GM19397 (cell line): ENCODE results near the gene SFTPD.
A peak's percentile ranks its signal among the peaks of the same experiment; 100 is the strongest.
"Not testable (repeated sequence)": the region's sequence is repeated elsewhere in the genome, so short reads cannot be mapped to it uniquely, and the experiment has no call there.

Experiments
- ATAC-seq: cut with Tn5 transposase; IDR thresholded peaks from one replicate; pipeline ENCODE4 v1.9.1; 2021; ENCODE audit warnings: mild to moderate bottlenecking, moderate library complexity; ENCODE audit not compliant: unreplicated experiment

SFTPD gene

DNA sequence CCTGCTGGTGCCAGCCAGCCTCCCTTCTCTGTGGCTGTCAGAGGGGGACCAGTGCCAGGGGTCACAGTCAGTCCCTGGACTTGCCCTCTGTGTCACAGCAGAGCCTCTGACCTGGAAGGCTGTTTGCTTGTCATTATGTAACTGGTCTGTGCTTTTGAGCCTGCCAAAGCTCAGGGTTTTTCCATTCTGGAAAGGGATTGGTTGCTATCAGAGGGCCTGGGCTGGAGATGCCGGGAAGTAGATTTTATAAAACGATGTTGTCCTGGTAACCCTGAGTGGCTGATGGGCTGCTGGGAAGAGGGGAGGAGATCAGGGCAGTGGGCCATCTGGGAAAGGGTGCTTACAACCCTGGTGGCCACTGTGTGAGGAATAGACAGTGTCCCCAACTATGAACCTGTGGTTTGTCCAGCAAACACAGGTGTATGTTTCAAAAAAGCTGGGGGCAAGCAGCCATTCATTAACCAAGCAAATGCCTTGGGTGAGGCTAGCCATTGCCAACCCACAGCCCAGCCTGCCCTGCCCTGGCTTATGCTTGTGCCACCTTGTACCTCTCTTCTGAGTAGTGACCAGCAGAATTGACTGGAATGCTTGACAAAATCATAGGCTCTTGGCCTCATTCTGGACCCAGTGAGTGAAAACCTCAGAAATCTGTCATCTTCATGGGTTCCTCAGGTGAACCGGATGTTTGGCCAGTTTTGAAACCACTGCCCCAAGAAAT, 21.6 kb downstream of the SFTPD start:
- no peak for ATAC-seq

DNA sequence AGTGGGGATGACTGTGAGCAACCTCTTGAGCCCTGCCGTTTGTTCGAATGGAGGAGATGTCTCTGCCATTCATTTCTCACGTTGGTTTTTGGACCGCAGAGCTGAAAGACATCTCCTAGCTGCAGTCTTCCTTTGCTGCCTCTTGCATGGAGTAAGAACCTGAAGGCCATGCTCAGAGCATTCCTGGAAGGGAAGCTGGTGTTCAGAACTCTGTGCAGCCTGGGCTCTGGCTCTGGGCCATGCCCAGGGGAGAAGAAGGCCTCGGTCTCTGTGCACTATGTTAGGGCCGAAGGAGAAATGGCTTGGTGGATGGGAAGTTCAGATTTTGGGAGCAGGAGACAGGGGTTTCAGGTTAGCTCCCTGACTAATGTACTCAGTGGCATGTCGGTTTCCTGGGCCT, 22.9 kb downstream of the SFTPD start:
- ATAC-seq = no peak

DNA sequence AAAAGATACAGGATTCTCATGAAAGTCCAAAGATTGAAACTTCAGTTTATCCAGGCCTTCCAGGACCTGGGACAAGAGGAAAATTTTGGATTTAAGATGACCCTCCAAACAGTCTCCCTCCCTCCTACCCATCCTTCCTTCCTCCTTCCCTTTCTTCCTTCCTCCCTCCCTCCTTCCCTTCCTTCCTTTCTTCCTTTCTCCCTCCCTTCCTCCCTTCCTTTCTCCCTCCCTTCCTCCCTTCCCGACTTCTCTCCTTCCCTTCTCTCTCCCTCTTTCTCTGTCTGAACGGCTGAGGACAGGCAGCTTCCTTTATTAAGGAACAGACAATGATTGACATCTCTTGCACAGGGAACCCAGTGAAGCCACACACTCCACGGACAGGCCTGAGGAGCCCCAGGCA, 23.3 kb downstream of the SFTPD start:
- no peak for ATAC-seq

DNA sequence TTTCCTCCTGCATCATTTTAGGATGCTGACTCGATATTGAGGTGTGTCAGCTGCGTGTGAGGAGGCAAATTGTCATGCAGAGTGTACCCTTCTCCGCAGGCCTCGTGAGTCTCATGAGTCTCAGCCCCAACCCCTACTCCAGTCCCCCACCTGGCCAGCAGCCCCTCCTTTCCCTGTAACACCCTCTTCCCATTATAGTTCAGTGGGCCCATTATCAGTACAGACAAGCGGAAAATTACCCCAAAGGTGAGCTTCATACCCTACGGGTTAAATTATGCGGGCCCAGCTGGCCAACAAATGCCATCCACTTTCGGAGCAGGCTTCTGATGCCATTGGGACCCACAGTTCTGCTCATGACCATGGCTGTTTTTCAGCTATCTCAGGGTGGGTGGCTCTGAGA, 25.2 kb downstream of the SFTPD start:
- no peak for ATAC-seq

DNA sequence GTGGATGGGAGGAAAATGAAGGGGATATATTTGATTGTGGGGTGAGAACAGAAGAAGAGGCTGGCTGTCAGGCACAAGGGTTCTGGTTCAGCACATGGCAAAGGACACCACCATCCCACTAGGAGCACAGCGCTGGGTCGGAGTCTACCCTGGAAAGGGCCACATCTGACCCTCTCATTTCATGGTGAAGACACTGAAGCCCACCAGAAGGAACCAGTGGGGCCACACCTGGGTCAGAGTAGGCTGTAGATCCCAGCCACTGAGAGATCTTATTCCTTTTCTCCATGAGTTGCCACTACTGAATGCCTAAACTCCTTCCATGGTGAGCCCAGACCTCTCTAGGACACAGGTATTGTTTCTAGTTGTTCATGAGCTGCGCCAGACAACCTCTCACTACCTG, 25.8 kb downstream of the SFTPD start:
- ATAC-seq = no peak

DNA sequence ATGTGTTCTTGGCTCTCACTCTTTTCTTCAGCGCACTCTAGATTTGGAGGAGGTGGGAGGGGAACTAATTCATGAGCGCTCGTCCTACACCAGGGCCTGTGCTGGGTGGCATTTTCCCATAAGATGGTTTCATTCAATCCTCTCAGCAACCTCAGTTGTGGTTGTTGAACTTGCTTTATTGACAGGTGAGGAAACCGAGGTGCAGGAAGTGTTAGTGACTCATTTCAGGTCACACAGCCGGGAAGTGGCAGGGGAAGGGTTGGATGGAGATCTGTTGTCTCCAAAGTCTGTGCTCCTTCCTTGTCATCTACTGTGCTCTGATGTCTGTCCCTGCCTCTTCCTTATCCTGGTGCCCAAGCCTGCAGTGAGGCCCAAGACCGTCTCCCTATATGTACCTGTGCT, 26.9 kb downstream of the SFTPD start:
- not testable (repeated sequence) for ATAC-seq

DNA sequence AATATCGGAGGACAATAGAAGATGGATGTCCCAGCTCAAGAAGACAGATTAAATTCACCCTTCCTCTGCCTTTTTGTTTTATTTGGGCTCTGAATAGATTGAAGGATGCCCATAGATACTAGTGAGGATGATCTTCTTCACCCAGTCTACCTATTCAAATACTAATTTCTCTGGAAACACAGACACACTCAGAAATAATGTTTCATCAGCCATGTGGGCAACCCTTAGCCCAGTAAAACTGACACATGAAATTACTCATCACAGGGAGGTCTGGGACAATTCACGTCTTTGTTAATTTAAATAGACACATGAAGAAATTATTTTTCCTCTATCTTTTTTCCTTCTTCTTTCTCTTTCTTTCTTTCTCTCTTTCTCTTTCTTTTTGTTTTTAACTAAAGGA, 33.1 kb downstream of the SFTPD start:
- not testable (repeated sequence) for ATAC-seq

DNA sequence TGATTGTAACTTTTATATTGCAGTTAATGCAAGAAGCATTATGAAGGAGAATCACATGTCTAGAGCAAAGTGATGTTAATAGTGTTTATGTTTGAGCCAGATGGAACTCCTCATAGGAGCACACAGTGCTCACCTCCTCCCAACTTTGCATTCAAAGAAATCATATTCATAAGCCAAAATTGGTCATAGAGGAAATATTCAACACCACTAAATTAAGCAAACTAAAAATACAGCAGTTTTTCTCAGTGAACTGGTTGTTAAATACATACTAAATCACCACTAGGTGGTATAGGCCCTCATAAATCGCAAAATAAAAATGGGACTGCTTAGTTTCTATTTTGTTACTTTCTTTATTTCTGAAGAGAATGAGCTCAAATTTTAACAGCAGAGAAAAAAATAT, 34.4 kb downstream of the SFTPD start:
- not testable (repeated sequence) for ATAC-seq

DNA sequence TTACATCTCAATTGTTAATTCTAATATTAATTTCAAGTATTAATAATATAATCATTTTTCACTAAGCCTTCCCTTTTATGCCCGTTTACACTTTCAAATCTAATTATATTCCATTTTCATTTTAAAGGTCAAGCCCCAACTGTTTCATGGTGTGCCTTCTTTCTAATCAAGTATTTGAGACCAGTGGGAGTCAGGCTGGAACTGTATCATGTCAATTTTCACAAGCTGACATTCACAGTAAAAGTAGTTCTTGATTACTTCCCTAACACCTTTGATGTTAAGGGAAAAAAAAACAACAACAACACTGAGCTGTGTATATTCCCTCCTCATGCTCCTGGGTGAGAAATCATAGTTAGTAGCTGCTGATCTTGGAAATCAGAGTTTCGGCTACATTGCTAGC, 38.1 kb downstream of the SFTPD start:
- no peak for ATAC-seq

DNA sequence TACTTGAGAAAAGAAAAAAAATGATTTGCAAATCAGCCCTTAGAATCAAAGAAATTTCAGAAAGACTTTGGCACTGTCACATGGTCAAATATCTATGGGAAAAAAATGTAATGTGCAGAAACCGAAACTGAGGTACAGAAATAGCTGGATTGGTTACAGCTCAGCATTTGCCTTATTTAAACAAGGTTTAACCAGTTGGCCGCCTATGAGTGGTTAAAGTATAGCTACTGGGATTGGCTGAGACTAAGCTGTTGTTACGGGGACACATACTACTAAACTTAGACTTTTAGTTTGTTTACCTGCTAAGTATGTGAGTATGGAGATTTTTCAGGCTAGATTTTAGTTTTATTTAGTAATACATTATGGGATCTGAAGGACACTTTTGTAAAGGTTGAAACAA, 38.6 kb downstream of the SFTPD start:
- ATAC-seq = no peak

DNA sequence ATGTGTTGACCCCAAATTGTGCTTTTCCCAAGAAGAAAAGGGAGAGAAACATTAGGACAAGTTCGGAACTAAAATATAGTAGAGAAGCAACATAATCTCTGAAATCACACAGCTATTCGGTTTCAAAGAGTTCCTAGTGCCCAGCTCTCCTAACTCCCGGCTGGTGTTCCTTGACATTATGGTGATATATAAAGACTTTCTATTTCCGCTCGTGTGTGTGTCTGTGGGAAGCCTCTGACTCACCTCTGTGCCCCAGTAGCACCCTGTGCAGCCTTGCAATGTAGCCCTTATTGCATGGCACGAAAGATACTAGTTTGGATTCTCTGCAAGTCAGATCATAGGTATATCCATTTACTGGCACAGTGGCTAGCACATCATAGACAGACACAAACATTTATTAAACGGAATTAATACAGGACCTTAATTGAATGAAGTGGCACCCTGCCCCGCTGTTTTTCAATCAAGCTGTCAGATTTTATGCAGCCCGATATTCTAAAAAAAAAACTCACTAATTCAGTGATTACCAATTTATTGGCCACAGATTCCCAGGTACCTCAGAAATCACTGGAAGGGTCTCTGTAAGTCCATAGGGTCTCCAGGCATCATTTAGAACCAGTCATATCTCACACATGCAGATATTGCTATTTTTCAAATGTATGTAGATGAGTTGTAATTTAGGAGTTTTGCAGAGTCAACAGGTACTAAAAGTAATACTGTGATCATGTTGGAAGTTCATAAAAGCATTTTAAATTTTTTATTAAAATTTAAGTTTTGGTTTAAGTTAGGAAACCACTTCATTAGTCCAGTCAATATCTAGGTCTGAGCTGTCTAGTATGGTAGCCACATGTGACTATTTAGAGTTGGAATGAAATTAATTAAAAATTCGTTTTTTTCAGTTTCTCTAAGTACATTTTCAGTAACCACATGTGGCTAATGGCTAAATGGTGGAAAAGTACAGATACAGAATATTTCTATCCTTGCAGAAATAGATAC, 43.3 kb downstream of the SFTPD start:
- ATAC-seq = no peak

DNA sequence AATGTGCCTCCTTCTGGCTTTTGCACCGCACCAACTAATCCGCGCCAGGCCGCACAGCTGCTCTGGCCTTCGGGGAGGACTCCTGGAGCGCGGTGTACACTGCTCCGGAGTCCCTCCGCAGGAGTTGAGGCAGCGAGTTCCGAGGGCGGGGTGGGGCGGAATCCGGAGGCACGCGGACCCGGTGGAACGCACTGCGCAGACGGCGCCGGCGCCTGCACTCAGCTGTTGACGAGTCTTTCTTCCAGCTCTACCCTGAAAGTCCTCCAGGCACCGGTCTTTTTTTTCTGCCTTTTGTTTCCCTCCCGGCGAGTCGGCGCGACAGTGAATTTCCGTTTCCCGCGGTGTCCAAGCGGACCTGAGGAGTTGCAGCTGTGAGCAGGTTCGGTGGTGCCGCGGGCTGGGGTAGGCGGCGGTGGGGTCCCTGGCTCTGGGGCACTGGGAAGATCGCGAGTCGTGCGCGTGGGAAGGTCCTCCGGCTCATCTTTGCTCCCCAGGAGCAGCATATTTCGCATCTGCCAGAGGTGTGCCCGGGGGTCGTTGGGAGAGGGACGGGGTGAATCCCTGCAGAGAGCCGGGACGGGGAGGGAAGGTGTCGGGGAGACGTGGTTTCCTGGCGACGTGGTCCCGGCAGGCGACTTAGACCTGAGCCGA, 44.1 kb downstream of the SFTPD start:
- peak; percentile 76 for ATAC-seq

DNA sequence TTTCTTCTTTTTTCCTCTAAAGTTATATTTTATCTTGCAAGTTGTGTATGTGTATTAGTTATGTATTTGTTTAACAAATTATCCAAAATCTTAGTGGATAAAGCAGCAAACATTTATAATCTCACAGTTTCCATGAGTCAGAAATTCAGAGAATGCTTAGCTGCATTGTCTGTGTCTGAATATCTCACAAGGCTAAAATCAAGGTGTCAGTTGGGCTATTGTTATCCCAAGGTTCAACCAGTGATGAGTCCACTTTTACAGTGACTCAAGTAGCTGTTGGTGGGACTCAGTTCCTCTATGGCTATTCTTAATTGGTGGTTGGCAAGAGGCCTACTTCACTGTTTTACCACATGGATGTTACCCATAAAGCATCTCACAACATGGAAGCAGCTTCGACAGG, 47.3 kb downstream of the SFTPD start:
- ATAC-seq = not testable (repeated sequence)

DNA sequence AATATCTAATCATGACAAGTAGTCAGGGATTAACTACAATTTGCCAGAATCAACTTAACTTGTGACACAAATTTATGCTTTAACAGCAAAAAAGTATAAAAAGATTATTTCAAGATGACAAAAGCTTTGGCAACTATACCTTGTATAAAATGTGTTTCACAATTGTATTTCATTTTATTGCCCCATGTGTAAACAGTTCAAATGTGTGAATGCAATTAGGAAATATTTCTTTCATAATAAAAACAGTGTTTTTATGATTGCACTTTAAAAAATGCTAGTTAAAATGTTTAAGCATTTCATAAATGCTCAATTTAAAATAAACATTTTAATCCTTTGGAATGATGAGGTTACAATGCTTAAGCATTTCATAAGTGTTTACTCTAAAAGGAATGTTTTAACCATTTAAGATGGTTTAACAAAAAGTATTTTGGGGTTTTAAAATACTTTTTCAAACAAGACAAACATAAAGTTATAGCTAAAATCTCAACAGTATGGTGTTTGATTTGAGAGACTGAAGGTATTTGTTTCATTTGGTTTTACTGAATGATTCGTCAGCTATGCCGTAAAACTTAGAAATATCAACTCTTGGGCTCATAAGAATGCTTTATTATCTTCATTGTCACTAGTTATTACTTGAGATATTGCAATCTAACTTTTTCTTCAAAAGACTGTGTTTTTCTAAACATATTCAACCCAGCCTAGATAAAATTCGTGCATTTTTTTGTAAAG, 50.1 kb downstream of the SFTPD start:
- ATAC-seq = no peak

DNA sequence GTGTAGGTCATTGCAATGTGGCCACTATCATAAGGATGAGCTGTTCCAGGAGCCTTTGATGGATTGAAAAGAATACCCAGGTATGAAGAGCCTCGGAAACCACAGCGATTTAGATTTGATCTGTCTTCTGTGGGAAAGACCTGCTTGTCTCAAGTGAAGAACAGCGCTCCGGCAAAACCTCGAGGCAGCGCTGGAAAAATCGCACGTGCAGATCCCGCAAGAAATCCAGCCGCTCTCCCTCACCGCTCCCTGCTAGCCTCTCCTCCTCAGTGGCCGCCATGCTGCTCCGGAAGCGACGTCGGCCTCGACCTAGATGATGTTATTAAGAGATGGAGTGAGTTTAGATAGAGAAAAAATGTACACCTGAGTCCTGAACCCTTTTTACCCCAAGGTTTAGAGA, 56.0 kb downstream of the SFTPD start:
- not testable (repeated sequence) for ATAC-seq

DNA sequence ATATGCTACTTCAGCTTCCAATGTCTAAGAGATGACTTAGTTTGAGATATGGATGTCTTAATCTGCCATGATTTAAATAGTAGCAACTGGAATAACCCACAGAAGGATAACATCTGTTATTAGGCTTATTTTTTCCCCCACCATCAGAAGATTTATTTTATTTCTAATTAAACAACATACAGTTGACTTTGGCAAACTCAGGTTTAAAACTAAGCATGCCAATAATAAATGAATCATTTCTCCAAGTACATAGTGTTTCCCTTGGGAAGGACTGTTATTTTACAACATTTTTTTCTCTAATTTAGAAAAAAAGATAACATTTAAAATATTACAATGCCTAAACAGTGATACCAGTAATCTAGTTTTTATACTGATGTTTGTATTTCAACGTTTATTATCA, 58.4 kb downstream of the SFTPD start:
- ATAC-seq = no peak

DNA sequence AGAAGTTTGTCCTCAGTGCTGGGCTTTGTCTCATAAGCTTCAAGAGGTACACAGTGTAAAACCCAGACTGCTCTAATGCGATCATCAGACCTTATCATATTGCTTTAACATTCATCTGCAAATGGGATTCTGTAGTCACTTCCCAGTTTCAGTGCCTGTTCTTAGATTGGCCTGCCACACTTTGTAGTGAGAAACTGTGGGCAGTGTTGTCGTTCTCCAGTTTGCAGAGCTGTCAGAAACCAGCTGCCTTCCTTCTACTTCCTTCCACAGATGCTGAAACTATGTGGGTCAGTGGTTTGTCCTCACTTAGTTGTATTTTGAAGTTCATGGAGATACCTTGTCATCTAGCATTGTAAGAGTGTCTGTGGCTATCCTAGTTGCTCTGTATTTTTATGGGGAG, 59.9 kb downstream of the SFTPD start:
- ATAC-seq = not testable (repeated sequence)
